Left renal cortex interstitium (tissue), 4 donors: ENCODE results near the gene AP1B1. TPM values are rescaled to one million over a fixed set of nuclear protein-coding genes. Genes with fewer than 3 reads are reported as not detected.

ENCODE experiments used
- DNase-seq, 4 donors: peaks; one replicate each; pipeline ENCODE4 v3.0.0-alpha.2; 2013; ENCODE audit warnings: low read depth in 4 of 4, low spot score in 2 of 4, missing footprints in 1 of 4
- polyA plus RNA-seq, 4 donors: library from polyadenylated mRNA; unstranded; fragments of 120-200 nt; gene quantifications; one replicate each; pipeline ENCODE4 v1.2.1, GENCODE V29; 2013; ENCODE audit not compliant: insufficient read length in 4 of 4

Gene AP1B1
- polyA plus RNA-seq, 4 donors = 42.4 to 49.8 (median 44.3) TPM

GRCh38 chr22:29315286-29316140 is 72.9 kb downstream of the AP1B1 start, which contains the start of gene RASL10A:
RASL10A (minus strand) TSS chr22:29315697; CDS start chr22:29315246, 451 bp downstream.
- no peak for DNase-seq

DNA sequence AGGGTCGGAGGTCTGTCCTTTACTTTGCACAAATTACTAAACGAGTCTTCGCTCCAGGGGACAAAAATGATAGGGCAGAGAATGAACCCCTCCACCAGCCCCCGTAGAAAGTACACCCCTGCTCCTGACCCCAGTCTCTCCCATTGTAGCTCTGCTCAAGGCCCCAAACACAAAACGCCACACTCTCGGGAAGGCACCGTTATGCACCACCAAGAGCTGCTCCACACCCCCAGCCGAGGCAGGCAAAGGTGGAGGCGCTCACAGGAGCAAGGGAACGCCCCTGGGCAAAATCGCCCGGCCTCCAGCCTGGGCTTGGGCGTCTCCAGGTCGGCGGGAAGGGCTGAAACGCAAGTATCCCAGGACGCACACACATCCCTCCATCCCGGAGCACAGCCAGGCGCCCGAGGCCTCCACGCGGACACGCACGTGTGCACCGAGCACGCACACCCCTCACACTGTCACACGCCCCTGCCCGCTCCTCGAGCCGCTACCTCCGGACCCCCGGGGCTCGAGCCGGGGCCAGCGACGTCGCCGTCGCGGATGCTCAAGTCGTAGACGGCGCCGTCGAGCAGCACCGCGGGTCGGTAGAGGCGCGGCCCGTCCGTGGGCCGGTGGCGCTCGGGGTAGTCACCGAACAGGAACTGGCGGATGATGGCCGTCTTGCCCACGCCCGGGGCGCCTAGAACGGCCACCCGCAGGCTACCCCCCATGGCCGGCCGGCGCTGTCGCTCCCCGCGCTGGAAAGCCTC is 73.7 kb downstream of the AP1B1 start:
- no peak for DNase-seq

DNA sequence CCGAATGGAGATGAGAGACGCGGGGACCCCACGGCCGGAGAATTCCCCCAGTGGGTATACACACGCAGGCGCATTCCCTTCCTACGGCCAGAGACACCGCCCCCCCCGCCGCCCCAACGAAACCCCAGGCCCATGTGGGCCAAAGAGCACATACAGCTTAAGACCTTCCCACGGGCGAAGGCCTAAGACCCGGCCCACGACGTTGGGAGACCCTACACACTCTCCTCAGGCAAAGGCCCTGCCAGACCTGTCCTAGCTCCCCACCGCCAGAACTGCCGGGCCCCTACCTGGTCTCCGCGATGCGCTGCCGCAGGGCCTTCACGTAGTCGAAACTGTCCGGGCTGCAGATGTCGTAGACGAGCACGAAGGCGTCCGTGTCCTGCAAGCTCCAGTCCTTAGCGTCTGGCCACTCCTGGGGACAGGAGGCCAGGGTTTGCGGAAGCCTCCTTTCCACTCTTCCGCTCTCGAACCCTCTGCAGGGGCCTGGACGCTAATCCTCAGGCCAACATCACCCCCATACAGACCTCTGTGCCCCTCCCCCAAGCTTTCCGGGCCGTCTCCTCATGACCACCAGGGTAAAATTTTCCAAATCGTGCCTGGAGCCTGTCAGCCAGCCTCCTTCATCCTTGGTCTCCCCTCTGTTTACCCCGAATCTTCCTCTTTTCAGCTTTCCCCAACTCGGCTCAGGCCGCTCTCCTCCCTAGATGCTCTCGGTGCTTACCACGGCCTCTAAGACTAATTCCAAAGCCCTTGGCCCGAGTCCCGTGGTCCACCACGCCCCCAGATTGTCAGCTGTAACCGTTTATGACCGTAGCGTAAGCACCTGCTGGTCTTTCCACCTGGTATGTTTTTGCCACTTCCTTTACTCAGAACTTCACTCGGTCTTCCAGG is 74.5 kb downstream of the AP1B1 start:
- DNase-seq = no peak

DNA sequence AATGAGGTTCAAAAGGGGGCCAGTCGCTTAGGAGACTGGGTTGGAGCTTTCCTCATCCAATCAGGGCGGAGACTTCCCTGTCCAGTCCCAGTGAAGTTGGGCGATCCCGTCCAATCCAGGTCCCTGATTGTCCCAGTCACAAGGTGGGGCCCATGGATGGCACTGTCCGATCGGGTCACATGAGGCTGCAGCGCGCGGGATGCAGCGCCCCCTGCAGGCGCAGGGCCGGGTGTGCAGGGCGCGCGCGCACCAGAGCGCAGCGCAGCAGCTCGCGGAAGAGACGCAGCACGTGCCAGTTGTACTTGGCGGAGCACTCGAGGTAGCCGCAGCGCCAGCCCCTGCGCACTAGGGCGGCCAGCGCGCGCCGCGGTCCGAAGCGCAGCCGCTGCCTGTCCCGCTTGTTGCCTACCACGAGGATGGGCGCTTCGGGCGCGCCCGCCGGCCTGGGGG is 75.2 kb downstream of the AP1B1 start:
- DNase-seq = no peak

DNA sequence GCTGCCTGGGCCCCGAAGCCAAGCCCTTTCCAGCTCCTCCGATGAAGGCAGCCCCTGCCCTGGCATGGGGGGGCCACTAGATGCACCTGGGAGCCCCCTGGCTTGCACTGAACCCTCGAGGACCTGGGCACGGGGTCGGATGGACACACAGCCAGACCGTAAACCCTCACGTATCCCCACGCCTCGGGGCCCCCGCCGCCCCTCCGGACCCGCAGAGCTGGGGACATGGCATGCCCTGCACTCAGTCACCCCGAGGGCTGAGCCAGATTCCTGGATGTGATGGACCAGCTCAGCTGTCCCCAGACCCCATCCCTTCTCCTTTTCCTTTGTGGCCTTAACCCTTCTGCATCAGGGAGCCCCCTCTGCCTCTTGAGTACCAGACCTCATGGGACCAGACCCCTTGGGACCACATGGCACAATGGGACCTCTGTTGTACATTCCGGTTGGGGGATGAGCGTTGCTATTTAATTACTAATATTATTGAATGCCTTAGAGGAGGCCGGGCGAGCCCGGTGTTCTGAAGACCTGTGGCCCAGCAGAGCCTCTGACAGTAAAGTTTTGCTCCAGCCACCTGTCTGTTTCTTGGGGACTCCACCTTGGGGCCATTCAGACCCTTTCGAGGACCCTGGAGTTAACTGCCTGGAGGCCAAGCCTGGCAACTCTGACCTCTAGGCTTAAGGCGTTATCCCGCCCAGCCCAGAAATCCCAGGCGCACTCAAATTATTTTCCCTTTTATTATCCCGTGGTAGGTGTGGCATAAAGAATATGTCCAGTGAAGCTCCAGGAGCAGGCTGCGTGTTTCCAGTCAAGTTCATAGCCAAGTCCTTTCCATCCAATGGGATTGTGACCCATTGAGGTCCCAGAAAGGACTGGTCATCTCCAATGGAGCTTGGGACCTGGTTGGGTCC is 75.9 kb downstream of the AP1B1 start:
- no peak for DNase-seq

- no peak for DNase-seq
Measured at GRCh38 chr22:29311464-29312217, 76.7 kb downstream of the AP1B1 start.

GRCh38 chr22:29310863-29311339 is 77.5 kb downstream of the AP1B1 start:
- peak in 3 of 4 donors; percentile 61 to 83 (median 70) for DNase-seq

GRCh38 chr22:29310065-29310862 is 78.1 kb downstream of the AP1B1 start:
- DNase-seq = no peak

GRCh38 chr22:29309332-29310064 is 78.9 kb downstream of the AP1B1 start:
- no peak for DNase-seq

DNA sequence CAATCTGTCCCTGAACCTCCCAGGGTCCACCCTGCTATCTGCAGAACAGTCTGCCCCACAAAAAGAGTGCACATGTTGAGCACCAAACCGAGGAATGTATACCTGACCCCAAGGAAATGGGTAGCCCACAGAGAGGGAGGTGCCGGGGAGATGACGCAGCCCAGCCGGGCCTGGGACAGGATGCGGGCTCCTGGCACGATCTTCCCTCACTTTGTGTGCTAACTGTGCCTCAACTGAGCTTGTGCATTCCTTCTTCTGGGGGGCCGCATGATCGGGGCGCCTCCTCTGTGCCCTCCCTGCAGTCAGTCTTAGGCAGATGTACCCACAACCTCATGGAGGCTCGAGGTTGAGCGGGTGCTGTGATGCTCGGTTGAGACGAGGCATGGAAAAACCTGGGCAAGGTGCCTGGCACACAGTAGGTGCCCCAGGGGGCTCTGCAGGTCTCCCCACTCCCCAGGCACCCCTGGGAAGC is 79.5 kb downstream of the AP1B1 start:
- DNase-seq = no peak

DNA sequence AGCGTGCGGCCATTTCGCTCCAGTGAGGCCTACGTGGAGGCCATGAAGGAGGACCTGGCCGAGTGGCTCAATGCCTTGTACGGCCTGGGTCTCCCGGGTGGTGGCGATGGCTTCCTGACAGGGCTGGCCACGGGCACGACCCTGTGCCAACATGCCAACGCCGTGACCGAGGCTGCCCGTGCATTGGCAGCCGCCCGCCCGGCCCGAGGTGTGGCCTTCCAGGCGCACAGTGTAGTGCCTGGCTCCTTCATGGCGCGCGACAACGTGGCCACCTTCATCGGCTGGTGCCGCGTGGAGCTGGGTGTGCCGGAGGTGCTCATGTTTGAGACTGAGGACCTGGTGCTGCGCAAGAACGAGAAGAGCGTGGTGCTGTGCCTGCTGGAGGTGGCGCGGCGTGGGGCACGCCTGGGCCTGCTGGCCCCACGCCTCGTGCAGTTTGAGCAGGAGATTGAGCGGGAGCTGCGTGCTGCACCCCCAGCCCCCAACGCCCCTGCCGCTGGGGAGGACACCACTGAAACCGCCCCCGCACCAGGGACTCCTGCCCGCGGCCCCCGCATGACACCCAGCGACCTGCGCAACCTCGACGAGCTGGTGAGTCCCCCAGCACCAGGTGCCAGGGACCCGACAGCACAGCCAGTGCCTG is 80.1 kb downstream of the AP1B1 start:
- DNase-seq = no peak

GRCh38 chr22:29307596-29308147 is 80.7 kb downstream of the AP1B1 start:
- DNase-seq = no peak

DNA sequence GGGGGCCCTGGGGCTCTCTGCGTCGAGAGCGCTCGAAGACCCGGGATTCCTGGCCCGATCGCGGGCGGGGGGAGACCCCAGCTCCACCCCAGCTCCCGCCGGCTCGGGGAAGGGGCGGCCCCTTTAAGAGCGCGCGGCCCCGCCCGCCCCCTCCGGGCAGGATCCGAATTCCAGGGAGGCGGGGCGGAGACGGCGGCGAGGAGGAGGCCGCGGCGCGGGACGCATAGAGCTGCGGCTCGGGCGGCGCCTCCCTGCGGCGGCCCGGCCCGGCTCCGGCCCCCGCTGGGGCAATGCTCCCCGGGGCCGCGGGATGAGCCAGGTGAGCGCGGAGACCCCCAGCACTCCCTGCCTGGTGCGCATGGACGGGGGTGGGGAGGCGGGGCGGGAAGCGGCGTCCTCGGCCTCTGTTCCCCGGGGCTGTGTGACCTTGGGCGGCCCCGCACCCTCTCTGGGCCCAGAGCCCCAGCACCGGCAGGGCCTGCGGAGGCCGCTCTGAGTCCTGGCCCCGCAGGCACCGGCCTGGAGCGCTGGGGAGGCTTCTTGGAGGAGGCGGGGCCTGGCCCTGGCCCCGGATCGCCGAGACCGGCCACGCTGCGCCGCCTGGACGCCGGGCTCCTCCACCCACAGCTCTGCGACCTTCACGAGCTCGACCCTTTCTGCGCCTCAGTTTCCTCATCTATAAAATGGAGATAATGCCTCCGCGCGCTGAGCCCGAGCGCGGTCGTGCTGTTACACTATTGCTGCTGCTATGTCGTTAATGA is 81.4 kb downstream of the AP1B1 start:
- DNase-seq = peak in 2 of 4 donors; percentile 64 to 75

- DNase-seq = peak in 3 of 4 donors; percentile 56 to 68 (median 61)
Measured at GRCh38 chr22:29306175-29306834, 82.1 kb downstream of the AP1B1 start, which contains the start of gene GAS2L1. GAS2L1 (plus strand) TSS chr22:29306650; CDS start chr22:29308106, 1,456 bp downstream.

- DNase-seq = no peak
Measured at GRCh38 chr22:29305836-29306174, 82.6 kb downstream of the AP1B1 start.
